Panc1 (cell line): ENCODE results near the gene MMS22L. TPM values are rescaled to one million over a fixed set of nuclear protein-coding genes. Genes with fewer than 3 reads are reported as not detected.

ENCODE experiments used
- ATAC-seq: fragments of 200-7000 bp; cut with Tn5 transposase; 2 replicates; pipeline ENCODE4 v1.9.1; 2020; ENCODE audit warnings: mild to moderate bottlenecking, moderate library complexity
- BruUV-seq: library from RNA; stranded (reverse); fragments of 400-500 nt; replicated peaks from 2 replicates; lab custom pipeline; 2021; lab: Mats Ljungman, UMichigan
- CTCF ChIA-PET: fragments of 300-600 bp; sonication (Branson Sonifier 250); formaldehyde crosslinking; loops from one replicate; lab custom pipeline; 2022; ENCODE audit warnings: antibody characterized with exemption; lab: Charles Lee
- POLR2A ChIA-PET: fragments of 300-600 bp; sonication (Branson Sonifier 250); formaldehyde crosslinking; loops from one replicate; lab custom pipeline; 2022; ENCODE audit warnings: antibody characterized with exemption; lab: Charles Lee
- DNase-seq: peaks from one replicate; pipeline ENCODE4 v3.0.0-alpha.2; 2010; ENCODE audit warnings: low read depth, low spot score
- H3K27ac ChIP-seq: 2 replicates; pipeline ENCODE4 v1.5.1; 2011; ENCODE audit warnings: mild to moderate bottlenecking, low read length, inconsistent platforms
- H3K27me3 ChIP-seq: fragments of 200-500 bp; sonication (Bioruptor generic); 2 replicates; pipeline ENCODE4 v1.6.0; 2014; ENCODE audit warnings: low read length, inconsistent platforms; ENCODE audit not compliant: control insufficient read depth, insufficient read depth
- H3K36me3 ChIP-seq: fragments of 200-500 bp; sonication (Bioruptor generic); 2 replicates; pipeline ENCODE4 v1.5.1; 2014; ENCODE audit warnings: inconsistent platforms, mild to moderate bottlenecking, low read length, moderate library complexity; ENCODE audit not compliant: control insufficient read depth, insufficient read depth
- H3K4me1 ChIP-seq: 2 replicates; pipeline ENCODE4 v1.5.1; 2011; ENCODE audit warnings: inconsistent platforms, mild to moderate bottlenecking, low read length, moderate library complexity; ENCODE audit not compliant: control insufficient read depth, insufficient read depth
- H3K4me3 ChIP-seq, 2 experiments: 2 replicates each; pipeline ENCODE4 v1.5.1; 2011 to 2012; ENCODE audit warnings: low read depth in 2 of 2, low read length in 2 of 2, mild to moderate bottlenecking in 2 of 2, inconsistent platforms in 1 of 2, moderate library complexity in 1 of 2
- H3K9me3 ChIP-seq: fragments of 200-500 bp; sonication (Bioruptor generic); 2 replicates; pipeline ENCODE4 v1.5.1; 2014; ENCODE audit warnings: low read depth, mild to moderate bottlenecking, inconsistent platforms, low read length, moderate library complexity; ENCODE audit not compliant: control insufficient read depth, insufficient read depth
- POLR2AphosphoS5 ChIP-seq: IDR thresholded peaks from 2 replicates; pipeline ENCODE4 v1.6.1; 2012; ENCODE audit warnings: mild to moderate bottlenecking, low read depth, low read length, moderate library complexity
- SIN3A ChIP-seq: IDR thresholded peaks from 2 replicates; pipeline ENCODE4 v1.6.1; 2012; ENCODE audit warnings: low read depth, mild to moderate bottlenecking, low read length, moderate library complexity, borderline replicate concordance; ENCODE audit not compliant: insufficient read depth
- TCF7L2 ChIP-seq: IDR thresholded peaks from 2 replicates; pipeline ENCODE4 v1.6.1; 2011; ENCODE audit warnings: mild to moderate bottlenecking, low read depth, low read length, inconsistent platforms
- in situ Hi-C: cut with HindIII; loops from 2 replicates; pipeline ENCODE4 v1.10.0; 2016; ENCODE audit warnings: low sequenced_read_pairs, low pct_unique_long_range_greater_than_20kb
- intact Hi-C: fragments of 100-400 bp; cut with micrococcal nuclease; formaldehyde crosslinking; loops from one replicate; pipeline ENCODE4 v1.10.0; 2022; ENCODE audit not compliant: unreplicated experiment
- total RNA-seq: library from RNA; stranded (reverse); gene quantifications from one replicate; pipeline ENCODE4 v1.2.1, GENCODE V29; 2021; ENCODE audit not compliant: unreplicated experiment
- TF ChIP-seq, protein P1 (sequence below): fragments of 450-650 bp; IDR thresholded peaks from 2 replicates; pipeline ENCODE4 v1.5.1; 2017; ENCODE audit warnings: mild to moderate bottlenecking
- TF ChIP-seq, protein P2 (sequence below), 2 experiments: IDR thresholded peaks; 2 replicates each; pipeline ENCODE4 v1.6.1; 2011 to 2012; ENCODE audit warnings: low read depth in 2 of 2, control low read depth in 1 of 2, low read length in 1 of 2, mild to moderate bottlenecking in 1 of 2, moderate library complexity in 1 of 2; ENCODE audit not compliant: insufficient read depth in 1 of 2

The MMS22L gene
- total RNA-seq, 1 experiment from 2014 or later, result 28.5 TPM

DNA sequence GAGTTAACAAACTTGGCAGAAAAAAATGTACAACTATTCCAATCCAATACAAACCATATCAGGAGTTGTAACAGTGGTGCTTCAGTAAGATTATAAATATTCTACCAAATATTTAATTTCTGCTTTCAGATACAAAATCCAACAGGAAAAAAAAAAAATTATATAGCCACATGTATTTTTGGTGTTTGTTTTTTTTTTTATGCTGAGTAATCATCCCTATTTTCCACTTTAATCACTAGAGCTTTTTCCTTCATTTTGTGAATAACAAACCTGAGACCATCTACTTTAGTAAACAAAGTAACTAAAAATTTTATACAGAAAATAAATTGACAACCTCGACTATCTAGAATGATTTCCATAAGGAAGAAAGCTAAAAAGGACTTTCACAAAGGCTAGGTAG is 36.2 kb downstream of the MMS22L start:
- Histone ChIP-seq H3K4me3 (no peak overlapping the region), H3K27me3 (no peaks in the 10 kb centered on the region), H3K27ac (no peak overlapping the region), H3K36me3 (no peaks in the 10 kb centered on the region; the same call in 1 of the 2 replicates), H3K9me3 (no peaks in the 10 kb centered on the region), H3K4me1 (no peaks in the 10 kb centered on the region)
- in situ Hi-C loops, result no loop called here
- BruUV-seq, result no TSS peak
- POLR2A ChIA-PET, result no interaction called here
- ATAC-seq (no peak), DNase-seq (no peak)
- TF ChIP-seq SIN3A, result no peak
- TF ChIP-seq, protein P1, sequence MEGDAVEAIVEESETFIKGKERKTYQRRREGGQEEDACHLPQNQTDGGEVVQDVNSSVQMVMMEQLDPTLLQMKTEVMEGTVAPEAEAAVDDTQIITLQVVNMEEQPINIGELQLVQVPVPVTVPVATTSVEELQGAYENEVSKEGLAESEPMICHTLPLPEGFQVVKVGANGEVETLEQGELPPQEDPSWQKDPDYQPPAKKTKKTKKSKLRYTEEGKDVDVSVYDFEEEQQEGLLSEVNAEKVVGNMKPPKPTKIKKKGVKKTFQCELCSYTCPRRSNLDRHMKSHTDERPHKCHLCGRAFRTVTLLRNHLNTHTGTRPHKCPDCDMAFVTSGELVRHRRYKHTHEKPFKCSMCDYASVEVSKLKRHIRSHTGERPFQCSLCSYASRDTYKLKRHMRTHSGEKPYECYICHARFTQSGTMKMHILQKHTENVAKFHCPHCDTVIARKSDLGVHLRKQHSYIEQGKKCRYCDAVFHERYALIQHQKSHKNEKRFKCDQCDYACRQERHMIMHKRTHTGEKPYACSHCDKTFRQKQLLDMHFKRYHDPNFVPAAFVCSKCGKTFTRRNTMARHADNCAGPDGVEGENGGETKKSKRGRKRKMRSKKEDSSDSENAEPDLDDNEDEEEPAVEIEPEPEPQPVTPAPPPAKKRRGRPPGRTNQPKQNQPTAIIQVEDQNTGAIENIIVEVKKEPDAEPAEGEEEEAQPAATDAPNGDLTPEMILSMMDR, result no peak
- TF ChIP-seq POLR2AphosphoS5, result no peak
- no peak for TF ChIP-seq TCF7L2
- TF ChIP-seq, protein P2, sequence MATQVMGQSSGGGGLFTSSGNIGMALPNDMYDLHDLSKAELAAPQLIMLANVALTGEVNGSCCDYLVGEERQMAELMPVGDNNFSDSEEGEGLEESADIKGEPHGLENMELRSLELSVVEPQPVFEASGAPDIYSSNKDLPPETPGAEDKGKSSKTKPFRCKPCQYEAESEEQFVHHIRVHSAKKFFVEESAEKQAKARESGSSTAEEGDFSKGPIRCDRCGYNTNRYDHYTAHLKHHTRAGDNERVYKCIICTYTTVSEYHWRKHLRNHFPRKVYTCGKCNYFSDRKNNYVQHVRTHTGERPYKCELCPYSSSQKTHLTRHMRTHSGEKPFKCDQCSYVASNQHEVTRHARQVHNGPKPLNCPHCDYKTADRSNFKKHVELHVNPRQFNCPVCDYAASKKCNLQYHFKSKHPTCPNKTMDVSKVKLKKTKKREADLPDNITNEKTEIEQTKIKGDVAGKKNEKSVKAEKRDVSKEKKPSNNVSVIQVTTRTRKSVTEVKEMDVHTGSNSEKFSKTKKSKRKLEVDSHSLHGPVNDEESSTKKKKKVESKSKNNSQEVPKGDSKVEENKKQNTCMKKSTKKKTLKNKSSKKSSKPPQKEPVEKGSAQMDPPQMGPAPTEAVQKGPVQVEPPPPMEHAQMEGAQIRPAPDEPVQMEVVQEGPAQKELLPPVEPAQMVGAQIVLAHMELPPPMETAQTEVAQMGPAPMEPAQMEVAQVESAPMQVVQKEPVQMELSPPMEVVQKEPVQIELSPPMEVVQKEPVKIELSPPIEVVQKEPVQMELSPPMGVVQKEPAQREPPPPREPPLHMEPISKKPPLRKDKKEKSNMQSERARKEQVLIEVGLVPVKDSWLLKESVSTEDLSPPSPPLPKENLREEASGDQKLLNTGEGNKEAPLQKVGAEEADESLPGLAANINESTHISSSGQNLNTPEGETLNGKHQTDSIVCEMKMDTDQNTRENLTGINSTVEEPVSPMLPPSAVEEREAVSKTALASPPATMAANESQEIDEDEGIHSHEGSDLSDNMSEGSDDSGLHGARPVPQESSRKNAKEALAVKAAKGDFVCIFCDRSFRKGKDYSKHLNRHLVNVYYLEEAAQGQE (IDR thresholded peaks at IDR 0.05; ENCODE audit: insufficient read depth in 1 of 2, low read depth in 2 of 2, low read length in 1 of 2), result no peak
- CTCF ChIA-PET, result no interaction called here
- intact Hi-C loops, result no loop called here

- ATAC-seq (no peak), DNase-seq (no peak)
- no peak for TF ChIP-seq POLR2AphosphoS5
- TF ChIP-seq, protein P2 (IDR thresholded peaks at IDR 0.05; ENCODE audit: insufficient read depth in 1 of 2, low read depth in 2 of 2, low read length in 1 of 2), result no peak
- TF ChIP-seq, protein P1, result no peak
- no peak for TF ChIP-seq TCF7L2
- TF ChIP-seq SIN3A, result no peak
- H3K4me1 ChIP-seq, result no peaks in the 10 kb centered on the region
- ChIA-PET POLR2A (no interaction called here), CTCF (no interaction called here)
- intact Hi-C loops, result no loop called here
- H3K27me3 ChIP-seq, result no peaks in the 10 kb centered on the region
- H3K36me3 ChIP-seq, result no peaks in the 10 kb centered on the region; the same call in 1 of the 2 replicates
- in situ Hi-C loops, result no loop called here
- no TSS peak for BruUV-seq
- no peak overlapping the region for H3K4me3 ChIP-seq
- H3K27ac ChIP-seq, result no peak overlapping the region
- H3K9me3 ChIP-seq, result no peaks in the 10 kb centered on the region
Observed at GRCh38 chr6:97240222-97240621, 42.8 kb downstream of the MMS22L start.
